Neutrophil (primary cell): Measurements from ENCODE around the gene GPR35.

ENCODE experiments used
- H3K27ac ChIP-seq: fragments of 200-600 bp; sonication (generic); 2 replicates; pipeline ENCODE4 v1.5.1; 2016; ENCODE audit warnings: mild to moderate bottlenecking, moderate library complexity
- H3K27me3 ChIP-seq: fragments of 200-600 bp; sonication (generic); 2 replicates; pipeline ENCODE4 v1.6.0; 2016; ENCODE audit warnings: mild to moderate bottlenecking
- H3K36me3 ChIP-seq: fragments of 200-600 bp; sonication (generic); 2 replicates; pipeline ENCODE4 v1.5.1; 2017
- H3K4me1 ChIP-seq, 2 experiments: fragments of 200-600 bp in 1 of 2; sonication (generic) in 1 of 2; 1 replicate in 1 of 2; 2 replicates in 1 of 2; pipeline versions ENCODE4 v1.5.1 to v1.6.1; 2013 to 2016; ENCODE audit warnings: low read depth in 1 of 2, low read length in 1 of 2, mild to moderate bottlenecking in 1 of 2, moderate library complexity in 1 of 2; ENCODE audit not compliant: control insufficient read depth in 1 of 2, insufficient read depth in 1 of 2
- H3K4me3 ChIP-seq, 2 experiments: fragments of 200-600 bp in 1 of 2; sonication (generic) in 1 of 2; 1 replicate in 1 of 2; 2 replicates in 1 of 2; pipeline ENCODE4 v1.5.1; 2013 to 2016; ENCODE audit warnings: low read depth in 1 of 2, low read length in 1 of 2, mild to moderate bottlenecking in 1 of 2, moderate library complexity in 1 of 2
- H3K9me3 ChIP-seq: fragments of 200-600 bp; sonication (generic); 2 replicates; pipeline ENCODE4 v1.5.1; 2016
- TF ChIP-seq, protein P1 (sequence below): fragments of 200-600 bp; sonication (generic); IDR thresholded peaks from 2 replicates; pipeline ENCODE4 v1.5.1; 2016; ENCODE audit warnings: antibody characterized with exemption

GPR35 gene

DNA sequence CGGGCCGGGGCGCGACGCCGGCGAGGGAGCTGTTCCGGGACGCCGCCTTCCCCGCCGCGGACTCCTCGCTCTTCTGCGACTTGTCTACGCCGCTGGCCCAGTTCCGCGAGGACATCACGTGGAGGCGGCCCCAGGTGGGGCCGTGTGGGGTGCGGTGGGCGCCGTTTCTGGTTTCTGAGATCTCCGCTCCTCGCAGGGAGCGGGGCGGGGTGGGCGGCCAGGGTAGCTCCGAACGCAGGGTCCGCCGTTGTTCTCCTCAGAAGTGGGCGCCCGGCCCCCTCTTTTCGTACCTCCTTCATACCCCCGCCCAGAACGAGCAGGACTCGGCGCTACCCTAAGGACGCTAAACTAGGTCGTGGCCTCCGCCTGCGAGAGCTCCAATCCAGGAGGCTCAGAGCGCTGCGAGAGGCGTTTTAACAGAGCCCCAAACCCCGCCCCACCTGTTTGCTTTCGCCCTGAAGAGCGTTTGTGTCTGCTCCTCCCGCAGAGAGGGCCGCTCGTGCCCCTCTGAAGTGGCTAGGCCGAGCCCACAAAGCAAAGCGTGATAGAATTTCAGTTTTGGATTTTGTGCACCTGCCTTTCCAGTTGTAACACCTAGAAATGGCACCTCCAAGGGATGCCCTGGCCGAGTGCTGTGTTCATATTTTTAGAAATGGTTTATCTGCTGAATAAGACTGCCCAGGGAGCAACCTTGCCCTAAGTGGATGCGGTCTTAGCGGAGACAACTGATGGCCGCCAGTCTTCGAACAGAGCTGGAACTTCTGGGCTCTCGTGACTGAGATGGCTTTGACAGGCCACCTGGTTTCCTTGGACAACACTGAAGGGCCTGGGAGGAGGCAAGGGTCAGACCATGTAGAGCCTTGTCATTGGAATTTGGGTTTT, 38.1 kb upstream of the GPR35 start:
- Histone ChIP-seq H3K4me1 (peaks cover 32 to 34% of the 10 kb centered on the region in 2 experiments), H3K27me3 (no peaks in the 10 kb centered on the region), H3K4me3 (peak overlapping the region; percentile 95 to 96), H3K27ac (peak overlapping the region; percentile 92), H3K9me3 (no peaks in the 10 kb centered on the region), H3K36me3 (peaks cover 31% of the 10 kb centered on the region)
- TF ChIP-seq, protein P1, sequence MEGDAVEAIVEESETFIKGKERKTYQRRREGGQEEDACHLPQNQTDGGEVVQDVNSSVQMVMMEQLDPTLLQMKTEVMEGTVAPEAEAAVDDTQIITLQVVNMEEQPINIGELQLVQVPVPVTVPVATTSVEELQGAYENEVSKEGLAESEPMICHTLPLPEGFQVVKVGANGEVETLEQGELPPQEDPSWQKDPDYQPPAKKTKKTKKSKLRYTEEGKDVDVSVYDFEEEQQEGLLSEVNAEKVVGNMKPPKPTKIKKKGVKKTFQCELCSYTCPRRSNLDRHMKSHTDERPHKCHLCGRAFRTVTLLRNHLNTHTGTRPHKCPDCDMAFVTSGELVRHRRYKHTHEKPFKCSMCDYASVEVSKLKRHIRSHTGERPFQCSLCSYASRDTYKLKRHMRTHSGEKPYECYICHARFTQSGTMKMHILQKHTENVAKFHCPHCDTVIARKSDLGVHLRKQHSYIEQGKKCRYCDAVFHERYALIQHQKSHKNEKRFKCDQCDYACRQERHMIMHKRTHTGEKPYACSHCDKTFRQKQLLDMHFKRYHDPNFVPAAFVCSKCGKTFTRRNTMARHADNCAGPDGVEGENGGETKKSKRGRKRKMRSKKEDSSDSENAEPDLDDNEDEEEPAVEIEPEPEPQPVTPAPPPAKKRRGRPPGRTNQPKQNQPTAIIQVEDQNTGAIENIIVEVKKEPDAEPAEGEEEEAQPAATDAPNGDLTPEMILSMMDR, result no peak

DNA sequence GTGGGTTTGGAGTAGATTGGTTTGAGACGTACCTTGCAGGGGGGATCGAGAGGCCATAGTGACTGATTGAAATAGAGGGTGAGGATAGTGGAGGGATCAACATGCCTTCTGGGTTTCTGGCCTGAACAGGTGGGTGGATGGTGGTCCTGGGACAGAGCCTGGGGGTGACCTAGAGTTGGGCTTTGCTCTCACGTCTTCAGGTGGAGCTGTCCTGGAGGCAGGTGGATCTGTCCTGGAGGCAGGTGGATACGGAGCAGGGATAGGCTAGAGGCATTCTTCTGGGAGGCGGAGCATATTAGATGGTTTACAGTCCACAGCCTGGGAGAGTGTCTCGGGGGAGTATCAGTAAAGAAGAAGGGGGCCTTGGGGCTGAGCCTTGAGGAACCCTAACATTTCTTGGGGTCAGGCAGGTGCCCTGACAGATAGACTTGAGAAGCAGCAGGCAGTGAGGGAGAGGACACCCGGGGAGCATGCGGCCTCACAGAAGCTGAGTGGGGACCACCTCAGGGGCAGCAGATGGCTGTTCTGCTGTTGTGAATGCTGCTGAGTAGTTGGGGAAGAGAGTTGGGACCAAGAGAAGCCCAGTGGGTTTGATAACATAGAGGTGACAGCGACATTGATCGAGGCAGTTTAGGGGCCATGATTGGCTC, 37.1 kb upstream of the GPR35 start:
- Histone ChIP-seq H3K4me1 (peaks cover 32 to 34% of the 10 kb centered on the region in 2 experiments), H3K36me3 (peaks cover 39% of the 10 kb centered on the region), H3K4me3 (no peak overlapping the region), H3K27ac (no peak overlapping the region), H3K9me3 (no peaks in the 10 kb centered on the region), H3K27me3 (no peaks in the 10 kb centered on the region)
- TF ChIP-seq, protein P1, result no peak

DNA sequence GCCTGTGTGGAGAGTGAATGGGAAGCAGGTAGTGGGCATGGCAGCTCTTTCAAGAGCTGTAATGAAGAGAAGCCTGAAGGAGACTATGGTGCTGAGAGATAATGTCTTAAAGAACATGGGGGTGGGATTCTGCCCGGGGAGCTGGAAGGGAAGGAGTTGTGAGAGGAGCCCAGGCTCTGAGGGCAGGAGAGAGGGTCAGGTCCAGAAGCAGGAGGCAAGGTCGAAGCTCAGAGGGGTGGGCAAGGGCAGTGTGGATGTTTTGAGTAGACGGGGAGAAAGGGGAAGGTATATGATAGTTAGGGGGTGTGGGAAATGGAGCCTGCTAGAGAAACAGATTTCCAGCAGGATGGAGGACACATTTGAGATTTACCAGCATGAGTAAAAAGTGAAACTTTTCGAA, 36.6 kb upstream of the GPR35 start:
- H3K27ac ChIP-seq, result no peak overlapping the region
- H3K9me3 ChIP-seq, result no peaks in the 10 kb centered on the region
- H3K36me3 ChIP-seq, result peaks cover 45% of the 10 kb centered on the region
- H3K27me3 ChIP-seq, result no peaks in the 10 kb centered on the region
- H3K4me1 ChIP-seq, result peaks cover 32 to 34% of the 10 kb centered on the region in 2 experiments
- no peak overlapping the region for H3K4me3 ChIP-seq
- TF ChIP-seq, protein P1, result no peak

DNA sequence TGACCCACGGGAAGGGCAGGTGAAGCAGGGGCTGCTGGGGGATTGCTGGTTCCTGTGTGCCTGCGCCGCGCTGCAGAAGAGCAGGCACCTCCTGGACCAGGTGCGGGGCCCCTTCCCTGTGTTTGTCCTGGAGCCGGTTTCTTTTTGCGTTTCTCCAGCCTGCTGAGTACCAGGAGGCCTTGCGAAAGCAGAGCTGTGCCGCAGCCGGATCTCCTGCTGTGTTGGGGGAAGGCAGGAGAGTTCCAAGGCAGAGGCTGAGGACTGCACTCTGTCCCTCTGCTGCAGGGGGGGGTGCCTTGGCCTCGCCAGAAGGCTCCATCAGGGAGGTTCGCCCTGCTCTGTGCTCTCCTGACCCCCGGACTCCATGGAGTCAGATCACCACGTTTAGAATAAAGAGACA, 35.9 kb upstream of the GPR35 start:
- peaks cover 52% of the 10 kb centered on the region for H3K36me3 ChIP-seq
- peaks cover 32 to 33% of the 10 kb centered on the region in 2 experiments for H3K4me1 ChIP-seq
- H3K27ac ChIP-seq, result no peak overlapping the region
- TF ChIP-seq, protein P1, result no peak
- no peaks in the 10 kb centered on the region for H3K27me3 ChIP-seq
- no peaks in the 10 kb centered on the region for H3K9me3 ChIP-seq
- H3K4me3 ChIP-seq, result no peak overlapping the region

DNA sequence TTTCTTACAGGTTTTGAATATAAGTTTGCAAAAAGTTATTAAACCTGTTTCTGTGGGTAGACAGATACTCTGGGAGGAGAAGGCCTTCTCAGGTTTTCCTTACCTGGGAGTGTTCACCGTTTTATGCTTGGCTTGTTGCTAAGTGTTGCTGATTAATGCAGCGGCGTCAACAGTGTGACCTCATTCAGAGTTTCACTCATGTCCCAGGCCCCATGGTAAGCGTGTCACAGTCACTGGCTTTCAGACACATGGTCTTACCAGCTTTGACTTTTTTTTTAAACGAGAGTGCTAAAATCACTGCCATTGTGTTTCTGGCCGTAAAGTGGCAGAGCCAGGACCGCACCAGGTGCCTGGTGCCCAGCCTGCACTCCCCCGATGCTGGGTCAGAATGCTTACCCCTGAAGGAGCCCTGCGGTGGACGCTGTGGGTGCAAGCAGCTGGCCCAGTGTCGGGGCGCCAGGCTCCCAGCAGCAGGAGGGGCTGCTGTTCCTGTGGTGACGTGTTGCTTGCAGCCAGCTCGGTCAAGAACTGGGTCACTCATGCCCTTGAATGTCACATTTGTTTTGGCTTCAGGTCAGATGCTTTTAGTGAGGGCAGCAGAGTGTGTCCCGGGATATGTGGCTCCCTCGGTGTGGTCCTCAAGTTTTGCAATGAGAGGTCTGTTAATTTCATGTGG, 35.3 kb upstream of the GPR35 start:
- Histone ChIP-seq H3K4me3 (no peak overlapping the region), H3K9me3 (no peaks in the 10 kb centered on the region), H3K27me3 (no peaks in the 10 kb centered on the region), H3K36me3 (peaks cover 53% of the 10 kb centered on the region), H3K4me1 (peaks cover 27 to 28% of the 10 kb centered on the region in 2 experiments), H3K27ac (no peak overlapping the region)
- TF ChIP-seq, protein P1, result no peak
